GM12878 (cell line): Measurements from ENCODE around the gene ANGPTL4. TPM values are rescaled to one million over a fixed set of nuclear protein-coding genes. Genes with fewer than 3 reads are reported as not detected.

Experiments
- EGR1 ChIP-seq, 2 experiments: IDR thresholded peaks; 1 replicate in 1 of 2; 2 replicates in 1 of 2; pipeline ENCODE4 v1.6.1; 2011 to 2012; ENCODE audit warnings: low read depth in 2 of 2, low read length in 2 of 2, borderline replicate concordance in 1 of 2, mild to moderate bottlenecking in 1 of 2, moderate library complexity in 1 of 2
- HDGF ChIP-seq: fragments of 450-650 bp; IDR thresholded peaks from 2 replicates; pipeline ENCODE4 v1.6.1; 2016; ENCODE audit warnings: antibody characterized with exemption
- LARP7 ChIP-seq: fragments of 450-650 bp; IDR thresholded peaks from 2 replicates; pipeline ENCODE4 v1.6.1; 2017; ENCODE audit warnings: mild to moderate bottlenecking
- NBN ChIP-seq: fragments of 450-650 bp; IDR thresholded peaks from 2 replicates; pipeline ENCODE4 v1.6.1; 2016
- NR2F1 ChIP-seq: fragments of 450-650 bp; conservative IDR thresholded peaks from 2 replicates; pipeline ENCODE4 v1.6.1; 2017; ENCODE audit warnings: mild to moderate bottlenecking
- POU2F2 ChIP-seq: IDR thresholded peaks from 3 replicates; pipeline ENCODE4 v1.6.1; 2011; ENCODE audit warnings: low read depth, mild to moderate bottlenecking, low read length, borderline replicate concordance
- RAD21 ChIP-seq: IDR thresholded peaks from 2 replicates; pipeline ENCODE4 v1.6.1; 2011; ENCODE audit warnings: mild to moderate bottlenecking, low read depth, low read length, moderate library complexity; ENCODE audit not compliant: insufficient read depth
- RB1 ChIP-seq: fragments of 450-650 bp; formaldehyde crosslinking; IDR thresholded peaks from 2 replicates; pipeline ENCODE4 v1.6.1; 2017; ENCODE audit warnings: mild to moderate bottlenecking, borderline replicate concordance
- SMC3 ChIP-seq: IDR thresholded peaks from 2 replicates; pipeline ENCODE4 v1.6.1; 2011; ENCODE audit warnings: low read length, improper control_type of control experiment, borderline replicate concordance
- SP1 ChIP-seq: IDR thresholded peaks from one replicate; pipeline ENCODE4 v1.6.1; 2011; ENCODE audit warnings: low read depth, low read length
- polyA plus RNA-seq, 11 experiments: library from polyadenylated mRNA; depleted of rRNA in 4 of 11; unstranded in 6 of 11; stranded (reverse) in 5 of 11; fragments of >200 nt; fragmentation: Nextera tagmentation in 4 of 11; fragmentation: Illumina TruSeq in 1 of 11; extraction: Ambion mirVana in 4 of 11; extraction: Trizol in 1 of 11; gene quantifications; 1 replicate in 1 of 11; 2 replicates in 10 of 11; pipeline versions ENCODE4 v1.2.1 to v1.2.3, GENCODE V29; 2011 to 2016; ENCODE audit warnings: inconsistent platforms in 2 of 11, missing spikeins in 2 of 11, low read depth in 1 of 11
- total RNA-seq, 4 experiments: library from RNA; depleted of rRNA in 3 of 4; stranded (reverse); fragments of >200 nt in 3 of 4; fragmentation: Illumina TruSeq in 1 of 4; extraction: Trizol in 1 of 4; gene quantifications; 2 replicates each; pipeline versions ENCODE4 v1.2.1 to v1.2.3, GENCODE V29; 2013 to 2021
- TF ChIP-seq, protein P1 (sequence below), 3 experiments: IDR thresholded peaks in 2 of 3; conservative IDR thresholded peaks in 1 of 3; 2 replicates each; pipeline ENCODE4 v1.5.1; 2011; ENCODE audit warnings: low read depth in 3 of 3, low read length in 3 of 3, mild to moderate bottlenecking in 3 of 3, control low read depth in 2 of 3, moderate library complexity in 2 of 3, inconsistent platforms in 1 of 3, mixed read lengths in 1 of 3; ENCODE audit not compliant: control insufficient read depth in 2 of 3, insufficient read depth in 1 of 3; ENCODE audit errors: extremely low read depth in 1 of 3

The ANGPTL4 gene
- total and polyA plus RNA-seq, 10 of the 15 experiments (the other 5 are each of a cell fraction or from before 2014, with no cell fraction given) = 0.45 TPM; not detected in 9

DNA sequence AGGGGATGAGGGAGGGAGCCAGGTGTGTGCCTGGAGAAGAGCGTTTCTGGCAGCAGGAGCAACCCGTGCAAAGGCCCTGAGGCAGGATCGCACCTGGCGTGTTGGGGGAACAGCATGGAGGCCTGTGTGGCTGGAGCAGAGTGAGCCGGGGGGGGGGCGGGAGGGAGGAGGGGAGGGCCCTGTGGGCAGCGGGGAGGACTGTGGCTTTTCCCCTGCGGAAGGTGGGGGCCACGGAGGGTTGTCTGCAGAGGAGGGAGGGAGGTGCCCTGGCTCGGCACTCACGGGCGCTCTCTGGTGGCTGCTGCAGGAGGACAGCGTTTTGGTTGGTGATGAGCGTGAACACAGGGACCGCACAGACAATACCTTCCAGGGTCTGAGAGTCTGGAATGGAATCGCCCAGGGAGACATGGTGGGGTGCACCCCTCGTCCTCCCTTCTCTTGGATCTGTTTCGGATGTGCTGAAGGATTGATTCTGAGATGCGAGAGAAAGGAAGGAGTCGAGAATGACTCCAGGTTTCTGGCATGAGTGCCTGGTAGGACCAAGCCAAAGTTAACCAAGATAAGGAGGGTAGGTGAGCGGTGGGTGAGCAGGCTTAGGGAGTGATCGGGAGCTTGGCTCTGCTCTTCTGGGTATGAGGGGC lies 32.7 kb downstream of the ANGPTL4 start (continued):
- TF ChIP-seq NBN = peak; percentile 54; the same call in 1 of the 2 replicates
- peak; percentile 92 for TF ChIP-seq SMC3
- TF ChIP-seq, protein P1, sequence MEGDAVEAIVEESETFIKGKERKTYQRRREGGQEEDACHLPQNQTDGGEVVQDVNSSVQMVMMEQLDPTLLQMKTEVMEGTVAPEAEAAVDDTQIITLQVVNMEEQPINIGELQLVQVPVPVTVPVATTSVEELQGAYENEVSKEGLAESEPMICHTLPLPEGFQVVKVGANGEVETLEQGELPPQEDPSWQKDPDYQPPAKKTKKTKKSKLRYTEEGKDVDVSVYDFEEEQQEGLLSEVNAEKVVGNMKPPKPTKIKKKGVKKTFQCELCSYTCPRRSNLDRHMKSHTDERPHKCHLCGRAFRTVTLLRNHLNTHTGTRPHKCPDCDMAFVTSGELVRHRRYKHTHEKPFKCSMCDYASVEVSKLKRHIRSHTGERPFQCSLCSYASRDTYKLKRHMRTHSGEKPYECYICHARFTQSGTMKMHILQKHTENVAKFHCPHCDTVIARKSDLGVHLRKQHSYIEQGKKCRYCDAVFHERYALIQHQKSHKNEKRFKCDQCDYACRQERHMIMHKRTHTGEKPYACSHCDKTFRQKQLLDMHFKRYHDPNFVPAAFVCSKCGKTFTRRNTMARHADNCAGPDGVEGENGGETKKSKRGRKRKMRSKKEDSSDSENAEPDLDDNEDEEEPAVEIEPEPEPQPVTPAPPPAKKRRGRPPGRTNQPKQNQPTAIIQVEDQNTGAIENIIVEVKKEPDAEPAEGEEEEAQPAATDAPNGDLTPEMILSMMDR (IDR thresholded peaks at IDR 0.05 in 2 of 3, conservative IDR thresholded peaks at IDR 0.05 in 1 of 3; ENCODE audit: control insufficient read depth in 2 of 3, extremely low read depth in 1 of 3, insufficient read depth in 1 of 3, low read depth in 3 of 3, low read length in 3 of 3) = peak; percentile 66 to 88 (median 88)
- peak; percentile 59 for TF ChIP-seq RAD21
- TF ChIP-seq NR2F1 = no peak
- TF ChIP-seq LARP7 = peak; percentile 20; the same call in 1 of the 2 replicates
- no peak for TF ChIP-seq SP1
- TF ChIP-seq EGR1 (IDR thresholded peaks at IDR 0.05; ENCODE audit: borderline replicate concordance in 1 of 2, low read depth in 2 of 2, low read length in 2 of 2) = 0 out of 3 replicates have a peak, but pooled peaks of 1 of the 2 experiments have one; percentile 5
- peak; percentile 64; the same call in 1 of the 2 replicates for TF ChIP-seq HDGF
- no peak for TF ChIP-seq POU2F2
- TF ChIP-seq RB1 = peak; percentile 49; the same call in 1 of the 2 replicates
